K562 (cell line): ENCODE measurements around the gene HMGA1. TPM values are rescaled to one million over a fixed set of nuclear protein-coding genes. Genes with fewer than 3 reads are reported as not detected.

Experiments used
- ATAC-seq: fragments of 200-7000 bp; cut with Tn5 transposase; 3 replicates; pipeline ENCODE4 v1.9.1; 2020; ENCODE audit warnings: moderate library complexity
- BruUV-seq: library from RNA; stranded (reverse); fragments of 400-500 nt; replicated peaks from 2 replicates; lab custom pipeline; 2021; lab: Mats Ljungman, UMichigan
- CTCF ChIA-PET: fragments of 300-600 bp; formaldehyde crosslinking; extraction: SDS; loops from one replicate; lab custom pipeline; 2021; ENCODE audit warnings: low intra/inter-chr PET ratio; lab: Yijun Ruan, JAX
- POLR2A ChIA-PET: fragments of 300-600, 350-650 bp; sonication (Branson Sonifier 250); formaldehyde crosslinking; extraction: SDS; loops from one replicate; lab custom pipeline; 2021; ENCODE audit warnings: antibody characterized with exemption, inconsistent platforms; lab: Yijun Ruan, JAX
- DNase-seq, 4 experiments: peaks; one replicate each; pipeline versions ENCODE4 v3.0.0 to v3.0.0-alpha.2; 2011 to 2018; ENCODE audit warnings: low spot score in 3 of 4, mixed read lengths in 3 of 4; ENCODE audit errors: extremely low read depth in 1 of 4
- FAIRE-seq: peaks from 2 replicates; lab custom pipeline; 2011; peaks lifted over from hg19 to GRCh38; lab: Jason Lieb, UNC
- H2AFZ ChIP-seq: 2 replicates; pipeline ENCODE4 v1.6.0; 2011; ENCODE audit warnings: low read depth, low read length, control low read depth, inconsistent platforms
- H3K27ac ChIP-seq: fragments of 200-600 bp; 3 replicates; pipeline ENCODE4 v1.8.0; 2011; ENCODE audit warnings: low read depth, mild to moderate bottlenecking, control low read depth, inconsistent platforms, low read length, moderate library complexity, mixed read lengths; ENCODE audit errors: extremely low read depth
- H3K27me3 ChIP-seq, 2 experiments: fragments of 300-600 bp in 1 of 2; 2 replicates in 1 of 2; 3 replicates in 1 of 2; pipeline versions ENCODE4 v1.6.0 to v1.8.0; 2011; ENCODE audit warnings: inconsistent platforms in 2 of 2, low read length in 2 of 2, mild to moderate bottlenecking in 1 of 2, mixed read lengths in 1 of 2, moderate library complexity in 1 of 2; ENCODE audit not compliant: control insufficient read depth in 2 of 2, insufficient read depth in 2 of 2
- H3K36me3 ChIP-seq: fragments of 300-600 bp; 3 replicates; pipeline ENCODE4 v1.8.0; 2011; ENCODE audit warnings: mild to moderate bottlenecking, low read length, inconsistent platforms; ENCODE audit not compliant: control insufficient read depth, insufficient read depth
- H3K4me1 ChIP-seq, 2 experiments: fragments of 200-600 bp in 1 of 2; replicated peaks in 1 of 2; 2 replicates in 1 of 2; 3 replicates in 1 of 2; pipeline versions ENCODE4 v1.5.1 to v1.8.0; 2011; ENCODE audit warnings: inconsistent platforms in 2 of 2, low read length in 2 of 2, mild to moderate bottlenecking in 1 of 2, mixed read lengths in 1 of 2, moderate library complexity in 1 of 2; ENCODE audit not compliant: control insufficient read depth in 2 of 2, insufficient read depth in 2 of 2
- H3K4me2 ChIP-seq: 2 replicates; pipeline ENCODE4 v1.6.1; 2011; ENCODE audit warnings: low read length, control low read depth, inconsistent platforms, mixed read lengths; ENCODE audit not compliant: insufficient read depth
- H3K4me3 ChIP-seq: fragments of 200-600 bp; sonication (generic), shearing (Covaris generic); 2 replicates; pipeline ENCODE4 v1.5.1; 2016; ENCODE audit warnings: control low read depth, inconsistent platforms
- H3K79me2 ChIP-seq: fragments of 200-600 bp; 3 replicates; pipeline ENCODE4 v1.8.0; 2011; ENCODE audit warnings: low read length, inconsistent platforms; ENCODE audit not compliant: control insufficient read depth, insufficient read depth
- H3K9ac ChIP-seq, 2 experiments: 2 replicates each; pipeline versions ENCODE4 v1.6.0 to v1.6.1; 2011; ENCODE audit warnings: low read depth in 2 of 2, low read length in 2 of 2, control low read depth in 1 of 2, inconsistent platforms in 1 of 2, mild to moderate bottlenecking in 1 of 2, mixed read lengths in 1 of 2; ENCODE audit not compliant: insufficient read depth in 1 of 2
- H3K9me1 ChIP-seq: one replicate; pipeline ENCODE4 v1.6.0; 2011; ENCODE audit warnings: inconsistent platforms, mild to moderate bottlenecking, low read length, moderate library complexity; ENCODE audit not compliant: control insufficient read depth, insufficient read depth
- H3K9me3 ChIP-seq: replicated peaks from 2 replicates; pipeline ENCODE4 v1.5.1; 2011; ENCODE audit warnings: low read depth, low read length, inconsistent platforms; ENCODE audit not compliant: control insufficient read depth, insufficient read depth
- H4K20me1 ChIP-seq: replicated peaks from 2 replicates; pipeline ENCODE4 v1.6.1; 2011; ENCODE audit warnings: low read length, inconsistent platforms, mixed read lengths; ENCODE audit not compliant: control insufficient read depth, insufficient read depth
- DMBX1 ChIP-seq: fragments of 250-450 bp; sonication (Bioruptor Pico); IDR thresholded peaks from 2 replicates; pipeline ENCODE4 v1.8.0; 2022; ENCODE audit warnings: inconsistent platforms, mild to moderate bottlenecking, moderate library complexity, borderline replicate concordance
- POLR2AphosphoS5 ChIP-seq: IDR thresholded peaks from 2 replicates; pipeline ENCODE4 v1.6.1; 2011; ENCODE audit warnings: mild to moderate bottlenecking, low read depth, low read length, moderate library complexity; ENCODE audit not compliant: control insufficient read depth, insufficient read depth
- WGBS: fragments of 100-300 bp; shearing (Covaris generic); methylation state at CpG from one replicate; pipeline ENCODE4 v1.1.6; 2016; ENCODE audit warnings: low coverage, mixed read lengths; ENCODE audit not compliant: insufficient coverage; ENCODE audit errors: missing lambda C conversion rate; 5-methylcytosine and 5-hydroxymethylcytosine counted together
- in situ Hi-C: fragments of 300-500 bp; cut with MboI; formaldehyde crosslinking; loops from 4 replicates; pipeline ENCODE4 v1.15.0; 2018; ENCODE audit warnings: inconsistent platforms, mixed read lengths
- intact Hi-C: fragments of 100-400 bp; cut with micrococcal nuclease; formaldehyde crosslinking; loops from 2 replicates; pipeline ENCODE4 v1.14.2; 2022
- polyA plus RNA-seq, 8 experiments: library from polyadenylated mRNA; depleted of rRNA in 4 of 8; stranded (reverse) in 5 of 8; unstranded in 3 of 8; fragments of >200 nt; fragmentation: Nextera tagmentation in 2 of 8; fragmentation: Illumina TruSeq in 1 of 8; extraction: Ambion mirVana in 2 of 8; extraction: Trizol in 1 of 8; gene quantifications; 2 replicates each; pipeline versions ENCODE4 v1.2.1 to v1.2.3, GENCODE V29; 2011 to 2014; ENCODE audit warnings: inconsistent platforms in 1 of 8, missing spikeins in 1 of 8
- total RNA-seq, 7 experiments: library from RNA; depleted of rRNA in 6 of 7; stranded (reverse); fragments of >200 nt in 6 of 7; fragmentation: Illumina TruSeq in 2 of 7; extraction: Trizol in 2 of 7; gene quantifications; 2 replicates each; pipeline versions ENCODE4 v1.2.1 to v1.2.3, GENCODE V29; 2011 to 2021; ENCODE audit warnings: low replicate concordance in 1 of 7
- TF ChIP-seq, protein P1 (sequence below): sonication (generic); formaldehyde crosslinking; IDR thresholded peaks from 2 replicates; pipeline ENCODE4 v1.8.0; 2023; ENCODE audit warnings: mild to moderate bottlenecking, missing genetic modification reagents
- TF ChIP-seq, protein P2 (sequence below): fragments of 450-650 bp; IDR thresholded peaks from 2 replicates; pipeline ENCODE4 v1.7.0; 2016; ENCODE audit warnings: borderline replicate concordance

The HMGA1 gene
- total and polyA plus RNA-seq, 9 of the 15 experiments (the other 6 are each of a cell fraction or from before 2014, with no cell fraction given) = 27.8 to 1,947 (median 594) TPM

DNA sequence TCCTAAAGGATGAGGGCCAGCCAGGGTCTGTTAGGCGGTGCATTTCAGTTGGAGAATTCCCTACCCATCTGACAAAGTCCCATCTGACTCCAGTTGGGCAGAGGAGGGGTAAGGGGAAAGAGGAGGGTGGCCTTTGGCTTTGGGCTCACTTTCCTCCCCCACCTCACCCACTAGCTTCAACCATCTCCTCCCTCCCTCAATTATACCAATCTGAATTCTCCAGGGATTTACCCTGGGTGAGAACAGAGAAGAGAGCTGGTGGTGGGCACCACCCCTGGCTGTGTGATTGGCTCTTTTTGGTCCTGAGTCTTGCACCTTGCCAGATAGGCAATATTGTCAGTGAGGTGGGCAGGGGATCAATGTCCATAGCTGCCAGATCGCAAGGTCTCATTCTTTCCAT, 3.2 kb downstream of the HMGA1 start:
- Histone ChIP-seq H4K20me1 (peaks cover 44% of the 10 kb centered on the region), H3K9me1 (no peaks in the 10 kb centered on the region), H3K27me3 (no peaks in the 10 kb centered on the region), H3K9ac (peak overlapping the region; percentile 85 to 97), H3K36me3 (peaks cover 70% of the 10 kb centered on the region), H3K79me2 (peaks cover 78% of the 10 kb centered on the region), H2AFZ (no peak overlapping the region), H3K4me2 (peak overlapping the region; percentile 85), H3K27ac (peak overlapping the region; percentile 98), H3K4me1 (peaks cover 75 to 76% of the 10 kb centered on the region in 2 experiments), H3K4me3 (peak overlapping the region; percentile 85; the same call in 1 of the 2 replicates), H3K9me3 (no peaks in the 10 kb centered on the region)
- BruUV-seq = no TSS peak
- TF ChIP-seq, protein P1, sequence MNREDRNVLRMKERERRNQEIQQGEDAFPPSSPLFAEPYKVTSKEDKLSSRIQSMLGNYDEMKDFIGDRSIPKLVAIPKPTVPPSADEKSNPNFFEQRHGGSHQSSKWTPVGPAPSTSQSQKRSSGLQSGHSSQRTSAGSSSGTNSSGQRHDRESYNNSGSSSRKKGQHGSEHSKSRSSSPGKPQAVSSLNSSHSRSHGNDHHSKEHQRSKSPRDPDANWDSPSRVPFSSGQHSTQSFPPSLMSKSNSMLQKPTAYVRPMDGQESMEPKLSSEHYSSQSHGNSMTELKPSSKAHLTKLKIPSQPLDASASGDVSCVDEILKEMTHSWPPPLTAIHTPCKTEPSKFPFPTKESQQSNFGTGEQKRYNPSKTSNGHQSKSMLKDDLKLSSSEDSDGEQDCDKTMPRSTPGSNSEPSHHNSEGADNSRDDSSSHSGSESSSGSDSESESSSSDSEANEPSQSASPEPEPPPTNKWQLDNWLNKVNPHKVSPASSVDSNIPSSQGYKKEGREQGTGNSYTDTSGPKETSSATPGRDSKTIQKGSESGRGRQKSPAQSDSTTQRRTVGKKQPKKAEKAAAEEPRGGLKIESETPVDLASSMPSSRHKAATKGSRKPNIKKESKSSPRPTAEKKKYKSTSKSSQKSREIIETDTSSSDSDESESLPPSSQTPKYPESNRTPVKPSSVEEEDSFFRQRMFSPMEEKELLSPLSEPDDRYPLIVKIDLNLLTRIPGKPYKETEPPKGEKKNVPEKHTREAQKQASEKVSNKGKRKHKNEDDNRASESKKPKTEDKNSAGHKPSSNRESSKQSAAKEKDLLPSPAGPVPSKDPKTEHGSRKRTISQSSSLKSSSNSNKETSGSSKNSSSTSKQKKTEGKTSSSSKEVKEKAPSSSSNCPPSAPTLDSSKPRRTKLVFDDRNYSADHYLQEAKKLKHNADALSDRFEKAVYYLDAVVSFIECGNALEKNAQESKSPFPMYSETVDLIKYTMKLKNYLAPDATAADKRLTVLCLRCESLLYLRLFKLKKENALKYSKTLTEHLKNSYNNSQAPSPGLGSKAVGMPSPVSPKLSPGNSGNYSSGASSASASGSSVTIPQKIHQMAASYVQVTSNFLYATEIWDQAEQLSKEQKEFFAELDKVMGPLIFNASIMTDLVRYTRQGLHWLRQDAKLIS (CRISPR knock-in tag) = 0 out of 2 replicates have a peak, but pooled peaks have one; percentile 22
- TF ChIP-seq, protein P2, sequence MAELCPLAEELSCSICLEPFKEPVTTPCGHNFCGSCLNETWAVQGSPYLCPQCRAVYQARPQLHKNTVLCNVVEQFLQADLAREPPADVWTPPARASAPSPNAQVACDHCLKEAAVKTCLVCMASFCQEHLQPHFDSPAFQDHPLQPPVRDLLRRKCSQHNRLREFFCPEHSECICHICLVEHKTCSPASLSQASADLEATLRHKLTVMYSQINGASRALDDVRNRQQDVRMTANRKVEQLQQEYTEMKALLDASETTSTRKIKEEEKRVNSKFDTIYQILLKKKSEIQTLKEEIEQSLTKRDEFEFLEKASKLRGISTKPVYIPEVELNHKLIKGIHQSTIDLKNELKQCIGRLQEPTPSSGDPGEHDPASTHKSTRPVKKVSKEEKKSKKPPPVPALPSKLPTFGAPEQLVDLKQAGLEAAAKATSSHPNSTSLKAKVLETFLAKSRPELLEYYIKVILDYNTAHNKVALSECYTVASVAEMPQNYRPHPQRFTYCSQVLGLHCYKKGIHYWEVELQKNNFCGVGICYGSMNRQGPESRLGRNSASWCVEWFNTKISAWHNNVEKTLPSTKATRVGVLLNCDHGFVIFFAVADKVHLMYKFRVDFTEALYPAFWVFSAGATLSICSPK = no peak
- TF ChIP-seq POLR2AphosphoS5 (peak; percentile 35; the same call in 1 of the 2 replicates), DMBX1 (no peak)
- intact Hi-C loops = loop anchor here (5.0 kb wide), 1 partner anchor 183 kb away; no protein-coding TSS in a partner anchor
- ChIA-PET POLR2A (interaction anchor here (0.6 to 1.6 kb wide), 8 partner anchors 10 to 564 kb away, joined by 3 to 8 read pairs (median 4); no protein-coding TSS in a partner anchor), CTCF (no interaction called here)
- no peak for ATAC-seq
- FAIRE-seq = no peak
- in situ Hi-C loops = no loop called here
- WGBS = 44% methylated on average over 2 of the region's 2 CpGs
- peak in 1 of 4 experiments; percentile 8 for DNase-seq
